ENCODE results near the gene DCAF10. TPM values are rescaled to one million over a fixed set of nuclear protein-coding genes. Genes with fewer than 3 reads are reported as not detected.

The DCAF10 gene
- total RNA-seq, 1 experiment from 2014 or later, result 13.5 TPM

DNA sequence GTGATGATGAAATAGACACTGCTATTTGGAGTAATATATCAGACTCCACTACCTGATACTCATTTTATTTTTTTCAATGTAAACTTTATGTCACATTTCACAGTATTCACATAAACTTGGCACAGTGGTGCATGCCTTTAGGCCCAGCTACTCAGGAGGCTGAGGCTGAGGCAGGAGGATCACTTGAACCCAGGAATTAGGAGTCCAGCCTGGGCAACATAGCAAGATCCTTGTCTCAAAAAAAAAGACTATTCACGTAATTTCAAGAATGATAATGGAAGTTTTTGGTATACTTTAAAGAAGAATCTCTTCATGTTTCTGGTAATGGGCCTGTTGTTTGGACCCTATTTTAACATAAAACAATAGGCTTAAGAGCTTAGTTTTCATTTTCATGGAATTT lies 56.0 kb downstream of the DCAF10 start:
- intact Hi-C loops (cut with micrococcal nuclease; ENCODE audit: unreplicated experiment), result no loop called here
- no peaks in the 10 kb centered on the region for H3K27me3 ChIP-seq (replicated peaks; ENCODE audit: control insufficient read depth, insufficient read depth, low read length)
- POLR2A ChIA-PET, result no interaction called here
- no peaks in the 10 kb centered on the region for H3K4me1 ChIP-seq
- H3K4me3 Mint-ChIP-seq (ENCODE audit: unreplicated experiment), result no peak overlapping the region
- H3K36me3 Mint-ChIP-seq (ENCODE audit: insufficient read depth, unreplicated experiment), result no peaks in the 10 kb centered on the region
- no peaks in the 10 kb centered on the region for H3K36me3 ChIP-seq (ENCODE audit: control insufficient read depth, insufficient read depth, low read length)
- no peaks in the 10 kb centered on the region for H3K27me3 Mint-ChIP-seq (ENCODE audit: insufficient read depth, unreplicated experiment)
- no peak for TF ChIP-seq CTCF (IDR thresholded peaks at IDR 0.05; ENCODE audit: insufficient read depth in 1 of 2, low read depth in 1 of 2, low read length in 1 of 2, severe bottlenecking in 1 of 2, unreplicated experiment in 1 of 2)
- H3K4me1 Mint-ChIP-seq (ENCODE audit: low read depth, unreplicated experiment), result no peaks in the 10 kb centered on the region
- no peak for DNase-seq
- H3K9me3 Mint-ChIP-seq (ENCODE audit: unreplicated experiment), result no peaks in the 10 kb centered on the region
- H3K27ac Mint-ChIP-seq (ENCODE audit: unreplicated experiment), result no peak overlapping the region
- CTCF ChIA-PET, result no interaction called here
- no peaks in the 10 kb centered on the region for H3K9me3 ChIP-seq
- H3K4me3 ChIP-seq (ENCODE audit: low read depth, low read length), result no peak overlapping the region
- no TSS peak for BruUV-seq (replicated peaks)

- Histone ChIP-seq H3K36me3 (ENCODE audit: control insufficient read depth, insufficient read depth, low read length) (no peaks in the 10 kb centered on the region), H3K9me3 (no peaks in the 10 kb centered on the region), H3K27me3 (replicated peaks; ENCODE audit: control insufficient read depth, insufficient read depth, low read length) (no peaks in the 10 kb centered on the region), H3K4me3 (ENCODE audit: low read depth, low read length) (no peak overlapping the region), H3K4me1 (no peaks in the 10 kb centered on the region)
- Mint-ChIP-seq H3K4me3 (ENCODE audit: unreplicated experiment) (no peak overlapping the region), H3K36me3 (ENCODE audit: insufficient read depth, unreplicated experiment) (no peaks in the 10 kb centered on the region), H3K27me3 (ENCODE audit: insufficient read depth, unreplicated experiment) (no peaks in the 10 kb centered on the region), H3K4me1 (ENCODE audit: low read depth, unreplicated experiment) (no peaks in the 10 kb centered on the region), H3K9me3 (ENCODE audit: unreplicated experiment) (no peaks in the 10 kb centered on the region), H3K27ac (ENCODE audit: unreplicated experiment) (no peak overlapping the region)
- DNase-seq, result no peak
- ChIA-PET CTCF (interaction anchor here (1.0 kb wide), 1 partner anchor 9 kb away, joined by 3 read pairs; no protein-coding TSS in a partner anchor), POLR2A (no interaction called here)
- intact Hi-C loops (cut with micrococcal nuclease; ENCODE audit: unreplicated experiment), result no loop called here
- no TSS peak for BruUV-seq (replicated peaks)
- TF ChIP-seq CTCF (IDR thresholded peaks at IDR 0.05; ENCODE audit: insufficient read depth in 1 of 2, low read depth in 1 of 2, low read length in 1 of 2, severe bottlenecking in 1 of 2, unreplicated experiment in 1 of 2), result peak; percentile 25 to 31
These were observed 58.4 kb downstream of the DCAF10 start for GRCh38 chr9:37859043-37859442.

DNA sequence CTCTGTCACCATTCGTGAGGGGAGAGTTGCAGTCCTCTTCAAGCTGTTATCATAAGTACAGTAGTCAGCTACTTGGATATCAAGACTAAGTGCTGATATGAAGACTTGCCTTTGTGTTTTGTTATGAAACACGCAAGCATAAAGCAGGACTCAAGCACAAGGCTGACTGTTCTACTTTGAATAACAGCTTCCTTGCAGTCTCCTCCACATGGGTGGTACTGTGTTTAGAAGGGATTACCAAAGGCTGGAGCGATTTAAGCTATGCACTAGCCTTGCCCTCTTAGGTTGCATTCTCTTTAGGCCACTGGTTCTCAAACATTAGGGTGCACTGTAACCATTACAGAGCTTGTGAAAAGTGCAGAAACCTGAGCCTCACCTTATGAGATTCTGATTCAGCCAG lies 61.9 kb downstream of the DCAF10 start:
- Histone ChIP-seq H3K27me3 (replicated peaks; ENCODE audit: control insufficient read depth, insufficient read depth, low read length) (no peaks in the 10 kb centered on the region), H3K36me3 (ENCODE audit: control insufficient read depth, insufficient read depth, low read length) (no peaks in the 10 kb centered on the region), H3K4me1 (no peaks in the 10 kb centered on the region), H3K4me3 (ENCODE audit: low read depth, low read length) (no peak overlapping the region), H3K9me3 (no peaks in the 10 kb centered on the region)
- no peaks in the 10 kb centered on the region for H3K9me3 Mint-ChIP-seq (ENCODE audit: unreplicated experiment)
- CTCF ChIA-PET, result no interaction called here
- TF ChIP-seq CTCF (IDR thresholded peaks at IDR 0.05; ENCODE audit: insufficient read depth in 1 of 2, low read depth in 1 of 2, low read length in 1 of 2, severe bottlenecking in 1 of 2, unreplicated experiment in 1 of 2), result no peak
- no peak for DNase-seq
- no peaks in the 10 kb centered on the region for H3K36me3 Mint-ChIP-seq (ENCODE audit: insufficient read depth, unreplicated experiment)
- H3K4me3 Mint-ChIP-seq (ENCODE audit: unreplicated experiment), result no peak overlapping the region
- POLR2A ChIA-PET, result no interaction called here
- no TSS peak for BruUV-seq (replicated peaks)
- H3K27me3 Mint-ChIP-seq (ENCODE audit: insufficient read depth, unreplicated experiment), result no peaks in the 10 kb centered on the region
- intact Hi-C loops (cut with micrococcal nuclease; ENCODE audit: unreplicated experiment), result no loop called here
- no peak overlapping the region for H3K27ac Mint-ChIP-seq (ENCODE audit: unreplicated experiment)
- H3K4me1 Mint-ChIP-seq (ENCODE audit: low read depth, unreplicated experiment), result no peaks in the 10 kb centered on the region
